ENCODE data around the gene ASB17. TPM values are rescaled to one million over a fixed set of nuclear protein-coding genes. Genes with fewer than 3 reads are reported as not detected.
"Not testable (repeated sequence)": the region's sequence is repeated elsewhere in the genome, so short reads cannot be mapped to it uniquely, and the experiment has no call there.

The ASB17 gene
- total and polyA plus RNA-seq, 10 of the 15 experiments (the other 5 are each of a cell fraction or from before 2014, with no cell fraction given): 0.05 TPM; not detected in 9

GRCh38 chr1:75964760-75965408 is 32.7 kb upstream of the ASB17 start:
- SMC1A ChIA-PET (ENCODE audit: uncharacterized antibody, unreplicated experiment): interaction anchor here (1.2 kb wide), 1 partner anchor 56 kb away, joined by 3 read pairs; no protein-coding TSS in a partner anchor
- no peaks in the 10 kb centered on the region for H3K9me3 ChIP-seq (replicated peaks; ENCODE audit: control insufficient read depth, insufficient read depth, low read length)
- FAIRE-seq: no peak
- no peaks in the 10 kb centered on the region for H4K20me1 ChIP-seq (ENCODE audit: control insufficient read depth, insufficient read depth)
- no peak overlapping the region for H3K27ac ChIP-seq (ENCODE audit: control insufficient read depth, insufficient read depth)
- RAD21 ChIA-PET (ENCODE audit: unreplicated experiment): no interaction called here
- H3K4me3 ChIP-seq: no peak overlapping the region
- no peaks in the 10 kb centered on the region for H3K27me3 ChIP-seq (replicated peaks in 1 of 2; ENCODE audit: control insufficient read depth in 2 of 2, insufficient read depth in 2 of 2, low read length in 1 of 2)
- no peaks in the 10 kb centered on the region for H3K79me2 ChIP-seq (ENCODE audit: control insufficient read depth, insufficient read depth, low read length)
- no TSS peak for BruUV-seq (replicated peaks)
- intact Hi-C loops (cut with micrococcal nuclease; ENCODE audit: unreplicated experiment) (no loop called here), in situ Hi-C loops (cut with MboI) (no loop called here)
- H3K4me2 ChIP-seq (ENCODE audit: control insufficient read depth, insufficient read depth): no peak overlapping the region
- POLR2A ChIA-PET: no interaction called here
- no peak overlapping the region for H2AFZ ChIP-seq (ENCODE audit: control insufficient read depth, low read depth, low read length)
- ATAC-seq: no peak
- H3K9ac ChIP-seq (ENCODE audit: control insufficient read depth, insufficient read depth, low read length): no peak overlapping the region
- H3K36me3 ChIP-seq (ENCODE audit: control insufficient read depth in 2 of 2, insufficient read depth in 2 of 2, low read length in 1 of 2): no peaks in the 10 kb centered on the region
- TF ChIP-seq, protein P1, sequence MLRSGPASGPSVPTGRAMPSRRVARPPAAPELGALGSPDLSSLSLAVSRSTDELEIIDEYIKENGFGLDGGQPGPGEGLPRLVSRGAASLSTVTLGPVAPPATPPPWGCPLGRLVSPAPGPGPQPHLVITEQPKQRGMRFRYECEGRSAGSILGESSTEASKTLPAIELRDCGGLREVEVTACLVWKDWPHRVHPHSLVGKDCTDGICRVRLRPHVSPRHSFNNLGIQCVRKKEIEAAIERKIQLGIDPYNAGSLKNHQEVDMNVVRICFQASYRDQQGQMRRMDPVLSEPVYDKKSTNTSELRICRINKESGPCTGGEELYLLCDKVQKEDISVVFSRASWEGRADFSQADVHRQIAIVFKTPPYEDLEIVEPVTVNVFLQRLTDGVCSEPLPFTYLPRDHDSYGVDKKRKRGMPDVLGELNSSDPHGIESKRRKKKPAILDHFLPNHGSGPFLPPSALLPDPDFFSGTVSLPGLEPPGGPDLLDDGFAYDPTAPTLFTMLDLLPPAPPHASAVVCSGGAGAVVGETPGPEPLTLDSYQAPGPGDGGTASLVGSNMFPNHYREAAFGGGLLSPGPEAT (IDR thresholded peaks at IDR 0.05; ENCODE audit: low read depth): no peak
- no peak for TF ChIP-seq KLF5 (IDR thresholded peaks at IDR 0.05; ENCODE audit: partially characterized antibody)
- no peak for TF ChIP-seq ZNF217 (IDR thresholded peaks at IDR 0.05)
- no peaks in the 10 kb centered on the region for H3K4me1 ChIP-seq (ENCODE audit: control insufficient read depth, insufficient read depth, low read length)
- no peak for DNase-seq (ENCODE audit: low read depth, low spot score)
- CTCF ChIA-PET: interaction anchor here (2.7 kb wide), 1 partner anchor 11 kb away, joined by 10 read pairs; no protein-coding TSS in a partner anchor

GRCh38 chr1:75964110-75964759 is 32.0 kb upstream of the ASB17 start:
- CTCF ChIA-PET: interaction anchor here (1.8 to 2.7 kb wide), 2 partner anchors 8 to 12 kb away, joined by 4 to 10 read pairs; no protein-coding TSS in a partner anchor
- SMC1A ChIA-PET (ENCODE audit: uncharacterized antibody, unreplicated experiment); H3K9me3 ChIP-seq (replicated peaks; ENCODE audit: control insufficient read depth, insufficient read depth, low read length); H3K79me2 ChIP-seq (ENCODE audit: control insufficient read depth, insufficient read depth, low read length); FAIRE-seq; ATAC-seq; in situ Hi-C loops (cut with MboI); H3K9ac ChIP-seq (ENCODE audit: control insufficient read depth, insufficient read depth, low read length); H3K4me2 ChIP-seq (ENCODE audit: control insufficient read depth, insufficient read depth); H2AFZ ChIP-seq (ENCODE audit: control insufficient read depth, low read depth, low read length); H3K27me3 ChIP-seq (replicated peaks in 1 of 2; ENCODE audit: control insufficient read depth in 2 of 2, insufficient read depth in 2 of 2, low read length in 1 of 2); BruUV-seq (replicated peaks); H3K4me1 ChIP-seq (ENCODE audit: control insufficient read depth, insufficient read depth, low read length); H3K36me3 ChIP-seq (ENCODE audit: control insufficient read depth in 2 of 2, insufficient read depth in 2 of 2, low read length in 1 of 2); intact Hi-C loops (cut with micrococcal nuclease; ENCODE audit: unreplicated experiment); H4K20me1 ChIP-seq (ENCODE audit: control insufficient read depth, insufficient read depth); DNase-seq (ENCODE audit: low read depth, low spot score); H3K27ac ChIP-seq (ENCODE audit: control insufficient read depth, insufficient read depth); H3K4me3 ChIP-seq: not testable (repeated sequence)
- 55% methylated on average over 10 of the region's 10 CpGs for WGBS (ENCODE audit: insufficient coverage, insufficient replicate concordance, low lambda C conversion rate, missing lambda C conversion rate)
- POLR2A ChIA-PET: interaction anchor here (0.7 kb wide), 1 partner anchor 1046 kb away, joined by 6 read pairs; no protein-coding TSS in a partner anchor
- RAD21 ChIA-PET (ENCODE audit: unreplicated experiment): interaction anchor here (0.6 kb wide), 1 partner anchor 36 kb away, joined by 4 read pairs; no protein-coding TSS in a partner anchor

Measured in GM12878 (cell line).